DOHH2 (cell line): Measurements from ENCODE around the gene HLA-DQB2.

Experiments used
- H3F3A ChIP-seq: fragments of 200-600 bp; sonication (generic), shearing (Covaris generic); 2 replicates; pipeline ENCODE4 v1.6.0; 2016; ENCODE audit warnings: antibody characterized with exemption, mild to moderate bottlenecking; ENCODE audit not compliant: control insufficient read depth, insufficient read depth
- H3K27ac ChIP-seq: fragments of 200-600 bp; sonication (generic); 2 replicates; pipeline ENCODE4 v1.5.1; 2014; ENCODE audit warnings: low read depth, mild to moderate bottlenecking, low read length, moderate library complexity
- H3K27me3 ChIP-seq: fragments of 200-600 bp; sonication (generic); 2 replicates; pipeline ENCODE4 v1.6.1; 2014; ENCODE audit warnings: mild to moderate bottlenecking, low read length, mixed read lengths; ENCODE audit not compliant: control insufficient read depth
- H3K36me3 ChIP-seq: fragments of 200-600 bp; sonication (generic); 2 replicates; pipeline ENCODE4 v1.6.1; 2014; ENCODE audit warnings: mild to moderate bottlenecking, low read length, moderate library complexity, mixed read lengths; ENCODE audit not compliant: control insufficient read depth
- H3K4me1 ChIP-seq: fragments of 200-600 bp; sonication (generic); 2 replicates; pipeline ENCODE4 v1.6.1; 2014; ENCODE audit warnings: mild to moderate bottlenecking, low read length, mixed read lengths; ENCODE audit not compliant: control insufficient read depth
- H3K4me2 ChIP-seq: fragments of 200-600 bp; sonication (generic); 2 replicates; pipeline ENCODE4 v1.6.0; 2014; ENCODE audit warnings: mild to moderate bottlenecking, low read length, moderate library complexity
- H3K4me3 ChIP-seq: fragments of 200-600 bp; sonication (generic); 2 replicates; pipeline ENCODE4 v1.5.1; 2014; ENCODE audit warnings: mild to moderate bottlenecking, low read length, mixed read lengths
- H3K79me2 ChIP-seq: fragments of 200-600 bp; sonication (generic); 2 replicates; pipeline ENCODE4 v1.6.1; 2014; ENCODE audit warnings: mild to moderate bottlenecking, low read length, mixed read lengths; ENCODE audit not compliant: control insufficient read depth
- H3K9me2 ChIP-seq: fragments of 200-600 bp; sonication (generic); replicated peaks from 2 replicates; pipeline ENCODE4 v1.6.1; 2014; ENCODE audit warnings: mild to moderate bottlenecking, low read length, mixed read lengths; ENCODE audit not compliant: control insufficient read depth
- H3K9me3 ChIP-seq: fragments of 200-600 bp; sonication (generic); 2 replicates; pipeline ENCODE4 v1.6.1; 2014; ENCODE audit warnings: antibody characterized with exemption, low read length, mixed read lengths; ENCODE audit not compliant: control insufficient read depth, insufficient read depth
- H4K20me1 ChIP-seq: fragments of 200-600 bp; sonication (generic); 2 replicates; pipeline ENCODE4 v1.6.0; 2014; ENCODE audit warnings: low read depth, mild to moderate bottlenecking, antibody characterized with exemption, low read length, moderate library complexity; ENCODE audit not compliant: control insufficient read depth, insufficient read depth
- CTCF ChIP-seq: fragments of 200-600 bp; sonication (generic); IDR thresholded peaks from one replicate; pipeline ENCODE4 v1.5.1; 2014; ENCODE audit warnings: antibody characterized with exemption, mild to moderate bottlenecking, low read depth, low read length; ENCODE audit not compliant: poor library complexity, severe bottlenecking
- EZH2phosphoT487 ChIP-seq: fragments of 200-600 bp; sonication (generic); IDR thresholded peaks from 2 replicates; pipeline ENCODE4 v1.6.1; 2017; ENCODE audit warnings: borderline replicate concordance, mild to moderate bottlenecking, antibody characterized with exemption, low read length, moderate library complexity, mixed read lengths

Gene HLA-DQB2

GRCh38 chr6:32774426-32774825, 11.1 kb upstream of the HLA-DQB2 start:
- H3K27ac ChIP-seq = no peak overlapping the region
- H3K27me3 ChIP-seq = peaks cover 9% of the 10 kb centered on the region
- no peaks in the 10 kb centered on the region for H3K9me3 ChIP-seq
- H4K20me1 ChIP-seq = no peaks in the 10 kb centered on the region
- H3K79me2 ChIP-seq = no peaks in the 10 kb centered on the region
- no peak overlapping the region for H3K4me2 ChIP-seq
- no peaks in the 10 kb centered on the region for H3K4me1 ChIP-seq
- H3F3A ChIP-seq = no peaks in the 10 kb centered on the region
- no peak for TF ChIP-seq CTCF
- no peak for TF ChIP-seq EZH2phosphoT487
- no peaks in the 10 kb centered on the region for H3K36me3 ChIP-seq
- no peaks in the 10 kb centered on the region for H3K9me2 ChIP-seq
- H3K4me3 ChIP-seq = no peak overlapping the region

GRCh38 chr6:32772656-32773055, 9.3 kb upstream of the HLA-DQB2 start:
- TF ChIP-seq CTCF (no peak), EZH2phosphoT487 (no peak)
- Histone ChIP-seq H3K27me3 (peaks cover 9% of the 10 kb centered on the region), H3K27ac (no peak overlapping the region), H3K79me2 (no peaks in the 10 kb centered on the region), H3K9me3 (no peaks in the 10 kb centered on the region), H3K9me2 (no peaks in the 10 kb centered on the region), H3K36me3 (no peaks in the 10 kb centered on the region), H3F3A (no peaks in the 10 kb centered on the region), H3K4me2 (no peak overlapping the region), H3K4me1 (no peaks in the 10 kb centered on the region), H4K20me1 (no peaks in the 10 kb centered on the region), H3K4me3 (no peak overlapping the region)

GRCh38 chr6:32764048-32764447, 716 bp upstream of the HLA-DQB2 start:
- no peaks in the 10 kb centered on the region for H3F3A ChIP-seq
- H4K20me1 ChIP-seq = no peaks in the 10 kb centered on the region
- no peaks in the 10 kb centered on the region for H3K9me3 ChIP-seq
- peaks cover 16% of the 10 kb centered on the region for H3K27me3 ChIP-seq
- no peak overlapping the region for H3K27ac ChIP-seq
- H3K36me3 ChIP-seq = no peaks in the 10 kb centered on the region
- no peaks in the 10 kb centered on the region for H3K9me2 ChIP-seq
- H3K4me1 ChIP-seq = no peaks in the 10 kb centered on the region
- no peak overlapping the region for H3K4me3 ChIP-seq
- H3K79me2 ChIP-seq = no peaks in the 10 kb centered on the region
- H3K4me2 ChIP-seq = no peak overlapping the region
- TF ChIP-seq CTCF = no peak
- no peak for TF ChIP-seq EZH2phosphoT487

GRCh38 chr6:32761548-32761947, 1.8 kb downstream of the HLA-DQB2 start:
- no peaks in the 10 kb centered on the region for H3K9me2 ChIP-seq
- no peaks in the 10 kb centered on the region for H3K36me3 ChIP-seq
- no peaks in the 10 kb centered on the region for H3K9me3 ChIP-seq
- no peaks in the 10 kb centered on the region for H3K4me1 ChIP-seq
- H3K27me3 ChIP-seq = peaks cover 16% of the 10 kb centered on the region
- H3K27ac ChIP-seq = no peak overlapping the region
- H3K79me2 ChIP-seq = no peaks in the 10 kb centered on the region
- no peaks in the 10 kb centered on the region for H4K20me1 ChIP-seq
- no peak overlapping the region for H3K4me2 ChIP-seq
- no peak overlapping the region for H3K4me3 ChIP-seq
- H3F3A ChIP-seq = no peaks in the 10 kb centered on the region
- TF ChIP-seq CTCF = no peak
